Mesenchymal stem cell (in vitro differentiated cells and primary cell): ENCODE measurements around the gene UGT1A4.

Experiments used
- DNase-seq: peaks from one replicate; pipeline ENCODE4 v3.0.0-alpha.2; 2013
- H2AFZ ChIP-seq: one replicate; pipeline ENCODE4 v1.6.1; 2013; ENCODE audit warnings: low read depth, mild to moderate bottlenecking, control low read depth, inconsistent platforms, low read length, moderate library complexity
- H2AK5ac ChIP-seq: 2 replicates; pipeline ENCODE4 v1.6.1; 2013; ENCODE audit warnings: low read length, moderate library complexity, mild to moderate bottlenecking, inconsistent platforms; ENCODE audit not compliant: severe bottlenecking
- H2BK120ac ChIP-seq: one replicate; pipeline ENCODE4 v1.6.1; 2013; ENCODE audit warnings: low read depth, mild to moderate bottlenecking, inconsistent platforms, low read length, moderate library complexity
- H2BK12ac ChIP-seq, 2 experiments: one replicate each; pipeline ENCODE4 v1.6.1; 2013; ENCODE audit warnings: inconsistent platforms in 2 of 2, low read length in 2 of 2, mild to moderate bottlenecking in 2 of 2, moderate library complexity in 2 of 2, control low read depth in 1 of 2
- H2BK15ac ChIP-seq: one replicate; pipeline ENCODE4 v1.6.1; 2013; ENCODE audit warnings: mild to moderate bottlenecking, low read depth, inconsistent platforms; ENCODE audit not compliant: poor library complexity, severe bottlenecking
- H2BK5ac ChIP-seq: 2 replicates; pipeline ENCODE4 v1.6.1; 2013; ENCODE audit warnings: low read depth, mild to moderate bottlenecking, low read length, control low read depth, inconsistent platforms; ENCODE audit not compliant: poor library complexity, severe bottlenecking
- H3K14ac ChIP-seq, 2 experiments: one replicate each; pipeline ENCODE4 v1.6.1; 2013; ENCODE audit warnings: inconsistent platforms in 2 of 2, low read length in 2 of 2, control low read depth in 1 of 2, mild to moderate bottlenecking in 1 of 2, moderate library complexity in 1 of 2
- H3K18ac ChIP-seq, 2 experiments: one replicate each; pipeline ENCODE4 v1.6.1; 2013; ENCODE audit warnings: inconsistent platforms in 2 of 2, low read length in 2 of 2, control low read depth in 1 of 2, low read depth in 1 of 2, mild to moderate bottlenecking in 1 of 2
- H3K23ac ChIP-seq, 2 experiments: one replicate each; pipeline ENCODE4 v1.6.1; 2013; ENCODE audit warnings: inconsistent platforms in 2 of 2, low read length in 2 of 2, mild to moderate bottlenecking in 2 of 2, moderate library complexity in 2 of 2, control low read depth in 1 of 2
- H3K27ac ChIP-seq: 2 replicates; pipeline ENCODE4 v1.5.1; 2013; ENCODE audit warnings: mild to moderate bottlenecking, moderate library complexity, low read length, control low read depth, inconsistent platforms; ENCODE audit not compliant: poor library complexity, severe bottlenecking
- H3K27me3 ChIP-seq, 2 experiments: 2 replicates each; pipeline versions ENCODE4 v1.6.1 to v1.7.0; 2013; ENCODE audit warnings: low read length in 2 of 2, mild to moderate bottlenecking in 2 of 2, moderate library complexity in 2 of 2, control low read depth in 1 of 2, inconsistent platforms in 1 of 2; ENCODE audit not compliant: control insufficient read depth in 1 of 2, insufficient read depth in 1 of 2
- H3K36me3 ChIP-seq, 2 experiments: 2 replicates each; pipeline versions ENCODE4 v1.6.1 to v1.7.0; 2013; ENCODE audit warnings: low read length in 2 of 2, control low read depth in 1 of 2, inconsistent platforms in 1 of 2, low read depth in 1 of 2, mild to moderate bottlenecking in 1 of 2; ENCODE audit not compliant: insufficient read depth in 2 of 2, control insufficient read depth in 1 of 2
- H3K4ac ChIP-seq, 2 experiments: one replicate each; pipeline ENCODE4 v1.6.1; 2013; ENCODE audit warnings: inconsistent platforms in 2 of 2, low read length in 2 of 2, mild to moderate bottlenecking in 2 of 2, moderate library complexity in 2 of 2, control low read depth in 1 of 2, low read depth in 1 of 2
- H3K4me1 ChIP-seq: 2 replicates; pipeline ENCODE4 v1.6.1; 2013; ENCODE audit warnings: low read depth, low read length, control low read depth; ENCODE audit not compliant: control insufficient read depth, insufficient read depth
- H3K4me2 ChIP-seq: 2 replicates; pipeline ENCODE4 v1.6.1; 2013; ENCODE audit warnings: low read length, mild to moderate bottlenecking, inconsistent platforms; ENCODE audit not compliant: poor library complexity, severe bottlenecking
- H3K4me3 ChIP-seq, 2 experiments: 2 replicates each; pipeline versions ENCODE4 v1.5.1 to v1.7.0; 2013; ENCODE audit warnings: low read length in 2 of 2, mild to moderate bottlenecking in 2 of 2, control low read depth in 1 of 2, low read depth in 1 of 2; ENCODE audit not compliant: insufficient read depth in 1 of 2
- H3K79me1 ChIP-seq: replicated peaks from 2 replicates; pipeline ENCODE4 v1.6.1; 2013; ENCODE audit warnings: mild to moderate bottlenecking, control low read depth, low read length, inconsistent platforms; ENCODE audit not compliant: poor library complexity, severe bottlenecking
- H3K9ac ChIP-seq: 2 replicates; pipeline ENCODE4 v1.7.0; 2013; ENCODE audit warnings: mild to moderate bottlenecking, low read length, moderate library complexity
- H3K9me3 ChIP-seq: 2 replicates; pipeline ENCODE4 v1.7.0; 2013; ENCODE audit warnings: mild to moderate bottlenecking, low read length; ENCODE audit not compliant: control insufficient read depth
- H4K8ac ChIP-seq: one replicate; pipeline ENCODE4 v1.6.1; 2013; ENCODE audit warnings: inconsistent platforms, mild to moderate bottlenecking, low read length, moderate library complexity
- H4K91ac ChIP-seq: one replicate; pipeline ENCODE4 v1.6.1; 2013; ENCODE audit warnings: mild to moderate bottlenecking, low read length, inconsistent platforms
- WGBS: methylation state at CpG from one replicate; pipeline ENCODE4 v1.1.7; 2013; ENCODE audit warnings: mixed read lengths; 5-methylcytosine and 5-hydroxymethylcytosine counted together

The UGT1A4 gene

GRCh38 chr2:233811732-233812131 is 93.2 kb downstream of the UGT1A4 start:
- H3K9ac ChIP-seq = no peak overlapping the region
- H2BK12ac ChIP-seq = no peak overlapping the region
- H3K79me1 ChIP-seq = no peaks in the 10 kb centered on the region
- peaks cover 31 to 63% of the 10 kb centered on the region in 2 experiments for H3K27me3 ChIP-seq
- no peak overlapping the region for H2AFZ ChIP-seq
- H2AK5ac ChIP-seq = no peak overlapping the region
- H3K4me1 ChIP-seq = peaks cover 2% of the 10 kb centered on the region
- no peaks in the 10 kb centered on the region for H3K9me3 ChIP-seq
- no peak overlapping the region for H2BK5ac ChIP-seq
- no peak overlapping the region for H4K91ac ChIP-seq
- H3K14ac ChIP-seq = no peak overlapping the region
- H3K36me3 ChIP-seq = peaks cover 0 to 3% of the 10 kb centered on the region in 2 experiments
- H4K8ac ChIP-seq = no peak overlapping the region
- H2BK15ac ChIP-seq = no peak overlapping the region
- no peak overlapping the region for H3K23ac ChIP-seq
- H3K4me3 ChIP-seq = no peak overlapping the region
- no peak overlapping the region for H2BK120ac ChIP-seq
- H3K4me2 ChIP-seq = no peak overlapping the region
- no peak for DNase-seq
- WGBS = 71% methylated on average over 8 of the region's 8 CpGs
- H3K4ac ChIP-seq = no peak overlapping the region
- H3K27ac ChIP-seq = no peak overlapping the region
- H3K18ac ChIP-seq = no peak overlapping the region

GRCh38 chr2:233813236-233814055 is 94.9 kb downstream of the UGT1A4 start:
- H3K4me2 ChIP-seq = no peak overlapping the region
- H4K8ac ChIP-seq = no peak overlapping the region
- peaks cover 4% of the 10 kb centered on the region for H3K4me1 ChIP-seq
- H2AK5ac ChIP-seq = no peak overlapping the region
- no peak overlapping the region for H2AFZ ChIP-seq
- H2BK12ac ChIP-seq = no peak overlapping the region
- H3K9me3 ChIP-seq = no peaks in the 10 kb centered on the region
- no peak overlapping the region for H3K4ac ChIP-seq
- H3K27ac ChIP-seq = no peak overlapping the region
- no peaks in the 10 kb centered on the region for H3K79me1 ChIP-seq
- no peak overlapping the region for H2BK120ac ChIP-seq
- peaks cover 0 to 3% of the 10 kb centered on the region in 2 experiments for H3K36me3 ChIP-seq
- no peak overlapping the region for H3K14ac ChIP-seq
- H3K4me3 ChIP-seq = no peak overlapping the region
- H3K9ac ChIP-seq = no peak overlapping the region
- H2BK5ac ChIP-seq = no peak overlapping the region
- H3K23ac ChIP-seq = no peak overlapping the region
- H3K27me3 ChIP-seq = peaks cover 20 to 50% of the 10 kb centered on the region in 2 experiments
- no peak overlapping the region for H2BK15ac ChIP-seq
- no peak for DNase-seq
- 72% methylated on average over 3 of the region's 3 CpGs for WGBS
- no peak overlapping the region for H4K91ac ChIP-seq
- no peak overlapping the region for H3K18ac ChIP-seq

GRCh38 chr2:233814056-233814835 is 95.7 kb downstream of the UGT1A4 start:
- no peak overlapping the region for H2AFZ ChIP-seq
- no peak overlapping the region for H3K4ac ChIP-seq
- no peak overlapping the region for H2BK12ac ChIP-seq
- no peak overlapping the region for H3K9ac ChIP-seq
- H3K27ac ChIP-seq = no peak overlapping the region
- no peak overlapping the region for H3K4me3 ChIP-seq
- H3K36me3 ChIP-seq = peaks cover 0 to 3% of the 10 kb centered on the region in 2 experiments
- no peak overlapping the region for H2AK5ac ChIP-seq
- H2BK5ac ChIP-seq = no peak overlapping the region
- no peak overlapping the region for H3K4me2 ChIP-seq
- peaks cover 12 to 42% of the 10 kb centered on the region in 2 experiments for H3K27me3 ChIP-seq
- H3K14ac ChIP-seq = no peak overlapping the region
- H3K4me1 ChIP-seq = peaks cover 4% of the 10 kb centered on the region
- WGBS = 100% methylated on average over 2 of the region's 2 CpGs
- H4K8ac ChIP-seq = no peak overlapping the region
- DNase-seq = no peak
- no peak overlapping the region for H4K91ac ChIP-seq
- H3K79me1 ChIP-seq = no peaks in the 10 kb centered on the region
- no peaks in the 10 kb centered on the region for H3K9me3 ChIP-seq
- H2BK120ac ChIP-seq = no peak overlapping the region
- H3K23ac ChIP-seq = no peak overlapping the region
- no peak overlapping the region for H3K18ac ChIP-seq
- H2BK15ac ChIP-seq = no peak overlapping the region

- no CpG with 5 or more reads among the region's 6 CpGs for WGBS
These were observed 97.3 kb downstream of the UGT1A4 start for GRCh38 chr2:233815861-233816260.

More at GRCh38 chr2:233815861-233816260, 97.3 kb downstream of the UGT1A4 start:
- H2AK5ac ChIP-seq = no peak overlapping the region
- H2BK5ac ChIP-seq = no peak overlapping the region
- H2BK12ac ChIP-seq = no peak overlapping the region
- no peaks in the 10 kb centered on the region for H3K9me3 ChIP-seq
- H4K91ac ChIP-seq = no peak overlapping the region
- no peak overlapping the region for H3K23ac ChIP-seq
- no peak overlapping the region for H2AFZ ChIP-seq
- H2BK15ac ChIP-seq = no peak overlapping the region
- no peak overlapping the region for H3K4me2 ChIP-seq
- H3K79me1 ChIP-seq = no peaks in the 10 kb centered on the region
- H3K27me3 ChIP-seq = peaks cover 6 to 39% of the 10 kb centered on the region in 2 experiments
- H2BK120ac ChIP-seq = no peak overlapping the region
- H3K14ac ChIP-seq = no peak overlapping the region
- no peak overlapping the region for H3K27ac ChIP-seq
- H3K9ac ChIP-seq = no peak overlapping the region
- no peak overlapping the region for H4K8ac ChIP-seq
- H3K4me3 ChIP-seq = no peak overlapping the region
- H3K36me3 ChIP-seq = peaks cover 0 to 3% of the 10 kb centered on the region in 2 experiments
- no peak overlapping the region for H3K4ac ChIP-seq
- H3K4me1 ChIP-seq = peaks cover 4% of the 10 kb centered on the region
- no peak overlapping the region for H3K18ac ChIP-seq
- no peak for DNase-seq
